Measurements from ENCODE around the gene SNX19. TPM values are rescaled to one million over a fixed set of nuclear protein-coding genes. Genes with fewer than 3 reads are reported as not detected.

Gene SNX19
- polyA plus RNA-seq, 1 donor from 2014 or later: 20.8 TPM

GRCh38 chr11:130881475-130882137 lies 34.7 kb downstream of the SNX19 start:
- Histone ChIP-seq H3K4me3 (ENCODE audit: low read length) (no peak overlapping the region), H2AFZ (ENCODE audit: low read depth, low read length) (no peak overlapping the region), H3K79me2 (replicated peaks; ENCODE audit: insufficient read depth, low read length) (no peaks in the 10 kb centered on the region), H3K36me3 (ENCODE audit: insufficient read depth, low read length) (peaks cover 9% of the 10 kb centered on the region), H4K20me1 (ENCODE audit: insufficient read depth) (no peaks in the 10 kb centered on the region), H3F3A (ENCODE audit: insufficient read depth, low read length, poor library complexity, severe bottlenecking) (no peaks in the 10 kb centered on the region), H3K9me3 (ENCODE audit: low read length) (no peaks in the 10 kb centered on the region), H3K9me2 (ENCODE audit: insufficient read depth, low read length) (no peaks in the 10 kb centered on the region), H3K27me3 (ENCODE audit: insufficient read depth, low read depth, low read length) (no peaks in the 10 kb centered on the region), H3K27ac (ENCODE audit: low read length) (no peak overlapping the region), H3K9ac (ENCODE audit: low read length) (no peak overlapping the region), H3K4me2 (ENCODE audit: low read length) (no peak overlapping the region)
- TF ChIP-seq POLR2AphosphoS5 (IDR thresholded peaks at IDR 0.05): no peak
- TF ChIP-seq EP300 (conservative IDR thresholded peaks at IDR 0.05; ENCODE audit: poor library complexity, severe bottlenecking): no peak
- no peak for TF ChIP-seq EZH2 (IDR thresholded peaks at IDR 0.05; ENCODE audit: borderline replicate concordance, insufficient read depth, low read length, poor library complexity, severe bottlenecking)
- no peak for TF ChIP-seq MXI1 (conservative IDR thresholded peaks at IDR 0.05; ENCODE audit: poor library complexity, severe bottlenecking)
- TF ChIP-seq SMC3 (conservative IDR thresholded peaks at IDR 0.05; ENCODE audit: poor library complexity): no peak
- TF ChIP-seq, protein P1, sequence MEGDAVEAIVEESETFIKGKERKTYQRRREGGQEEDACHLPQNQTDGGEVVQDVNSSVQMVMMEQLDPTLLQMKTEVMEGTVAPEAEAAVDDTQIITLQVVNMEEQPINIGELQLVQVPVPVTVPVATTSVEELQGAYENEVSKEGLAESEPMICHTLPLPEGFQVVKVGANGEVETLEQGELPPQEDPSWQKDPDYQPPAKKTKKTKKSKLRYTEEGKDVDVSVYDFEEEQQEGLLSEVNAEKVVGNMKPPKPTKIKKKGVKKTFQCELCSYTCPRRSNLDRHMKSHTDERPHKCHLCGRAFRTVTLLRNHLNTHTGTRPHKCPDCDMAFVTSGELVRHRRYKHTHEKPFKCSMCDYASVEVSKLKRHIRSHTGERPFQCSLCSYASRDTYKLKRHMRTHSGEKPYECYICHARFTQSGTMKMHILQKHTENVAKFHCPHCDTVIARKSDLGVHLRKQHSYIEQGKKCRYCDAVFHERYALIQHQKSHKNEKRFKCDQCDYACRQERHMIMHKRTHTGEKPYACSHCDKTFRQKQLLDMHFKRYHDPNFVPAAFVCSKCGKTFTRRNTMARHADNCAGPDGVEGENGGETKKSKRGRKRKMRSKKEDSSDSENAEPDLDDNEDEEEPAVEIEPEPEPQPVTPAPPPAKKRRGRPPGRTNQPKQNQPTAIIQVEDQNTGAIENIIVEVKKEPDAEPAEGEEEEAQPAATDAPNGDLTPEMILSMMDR (IDR thresholded peaks at IDR 0.05; ENCODE audit: poor library complexity, severe bottlenecking): no peak
- TF ChIP-seq, protein P2, sequence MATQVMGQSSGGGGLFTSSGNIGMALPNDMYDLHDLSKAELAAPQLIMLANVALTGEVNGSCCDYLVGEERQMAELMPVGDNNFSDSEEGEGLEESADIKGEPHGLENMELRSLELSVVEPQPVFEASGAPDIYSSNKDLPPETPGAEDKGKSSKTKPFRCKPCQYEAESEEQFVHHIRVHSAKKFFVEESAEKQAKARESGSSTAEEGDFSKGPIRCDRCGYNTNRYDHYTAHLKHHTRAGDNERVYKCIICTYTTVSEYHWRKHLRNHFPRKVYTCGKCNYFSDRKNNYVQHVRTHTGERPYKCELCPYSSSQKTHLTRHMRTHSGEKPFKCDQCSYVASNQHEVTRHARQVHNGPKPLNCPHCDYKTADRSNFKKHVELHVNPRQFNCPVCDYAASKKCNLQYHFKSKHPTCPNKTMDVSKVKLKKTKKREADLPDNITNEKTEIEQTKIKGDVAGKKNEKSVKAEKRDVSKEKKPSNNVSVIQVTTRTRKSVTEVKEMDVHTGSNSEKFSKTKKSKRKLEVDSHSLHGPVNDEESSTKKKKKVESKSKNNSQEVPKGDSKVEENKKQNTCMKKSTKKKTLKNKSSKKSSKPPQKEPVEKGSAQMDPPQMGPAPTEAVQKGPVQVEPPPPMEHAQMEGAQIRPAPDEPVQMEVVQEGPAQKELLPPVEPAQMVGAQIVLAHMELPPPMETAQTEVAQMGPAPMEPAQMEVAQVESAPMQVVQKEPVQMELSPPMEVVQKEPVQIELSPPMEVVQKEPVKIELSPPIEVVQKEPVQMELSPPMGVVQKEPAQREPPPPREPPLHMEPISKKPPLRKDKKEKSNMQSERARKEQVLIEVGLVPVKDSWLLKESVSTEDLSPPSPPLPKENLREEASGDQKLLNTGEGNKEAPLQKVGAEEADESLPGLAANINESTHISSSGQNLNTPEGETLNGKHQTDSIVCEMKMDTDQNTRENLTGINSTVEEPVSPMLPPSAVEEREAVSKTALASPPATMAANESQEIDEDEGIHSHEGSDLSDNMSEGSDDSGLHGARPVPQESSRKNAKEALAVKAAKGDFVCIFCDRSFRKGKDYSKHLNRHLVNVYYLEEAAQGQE (IDR thresholded peaks at IDR 0.05; ENCODE audit: borderline replicate concordance): no peak

DNA sequence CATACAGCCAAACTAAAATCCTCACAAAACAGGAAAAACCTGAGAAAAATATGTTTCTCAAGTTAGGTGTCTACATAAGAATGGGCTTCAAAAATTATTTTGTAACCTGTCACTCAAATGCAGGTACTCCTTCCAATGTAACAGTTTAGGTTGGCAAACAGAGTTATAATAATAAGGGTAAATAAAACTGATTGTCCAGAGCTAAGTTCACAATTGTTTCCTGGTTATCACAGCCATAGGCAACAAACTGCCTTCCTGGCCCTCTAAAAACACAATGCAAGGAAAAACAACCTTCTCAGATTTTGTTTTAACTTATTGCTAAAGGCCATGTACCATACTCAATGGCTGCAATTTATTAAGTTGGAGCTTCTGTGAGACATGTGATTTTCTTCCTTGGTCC lies 36.4 kb downstream of the SNX19 start:
- Histone ChIP-seq H3K27ac (ENCODE audit: low read length) (no peak overlapping the region), H3K36me3 (ENCODE audit: insufficient read depth, low read length) (peaks cover 9% of the 10 kb centered on the region)

More for the DNA sequence above, 36.4 kb downstream of the SNX19 start:
- H3K27me3 ChIP-seq (ENCODE audit: insufficient read depth, low read depth, low read length): no peaks in the 10 kb centered on the region
- no peak for TF ChIP-seq EZH2 (IDR thresholded peaks at IDR 0.05; ENCODE audit: borderline replicate concordance, insufficient read depth, low read length, poor library complexity, severe bottlenecking)
- no peak for TF ChIP-seq MXI1 (conservative IDR thresholded peaks at IDR 0.05; ENCODE audit: poor library complexity, severe bottlenecking)
- no peak for TF ChIP-seq EP300 (conservative IDR thresholded peaks at IDR 0.05; ENCODE audit: poor library complexity, severe bottlenecking)
- TF ChIP-seq, protein P2 (IDR thresholded peaks at IDR 0.05; ENCODE audit: borderline replicate concordance): no peak
- TF ChIP-seq SMC3 (conservative IDR thresholded peaks at IDR 0.05; ENCODE audit: poor library complexity): no peak
- TF ChIP-seq, protein P1 (IDR thresholded peaks at IDR 0.05; ENCODE audit: poor library complexity, severe bottlenecking): no peak
- no peak overlapping the region for H2AFZ ChIP-seq (ENCODE audit: low read depth, low read length)
- no peaks in the 10 kb centered on the region for H4K20me1 ChIP-seq (ENCODE audit: insufficient read depth)
- H3F3A ChIP-seq (ENCODE audit: insufficient read depth, low read length, poor library complexity, severe bottlenecking): no peaks in the 10 kb centered on the region
- no peak overlapping the region for H3K9ac ChIP-seq (ENCODE audit: low read length)
- H3K4me2 ChIP-seq (ENCODE audit: low read length): no peak overlapping the region
- H3K9me2 ChIP-seq (ENCODE audit: insufficient read depth, low read length): no peaks in the 10 kb centered on the region
- no peaks in the 10 kb centered on the region for H3K9me3 ChIP-seq (ENCODE audit: low read length)
- no peaks in the 10 kb centered on the region for H3K79me2 ChIP-seq (replicated peaks; ENCODE audit: insufficient read depth, low read length)
- no peak overlapping the region for H3K4me3 ChIP-seq (ENCODE audit: low read length)
